AG08395 (cell line): ENCODE measurements around the gene SLC6A9.

ENCODE experiments used
- DNase-seq: peaks from one replicate; pipeline ENCODE4 v3.0.0; 2012; ENCODE audit warnings: mixed read lengths, low spot score

The SLC6A9 gene

DNA sequence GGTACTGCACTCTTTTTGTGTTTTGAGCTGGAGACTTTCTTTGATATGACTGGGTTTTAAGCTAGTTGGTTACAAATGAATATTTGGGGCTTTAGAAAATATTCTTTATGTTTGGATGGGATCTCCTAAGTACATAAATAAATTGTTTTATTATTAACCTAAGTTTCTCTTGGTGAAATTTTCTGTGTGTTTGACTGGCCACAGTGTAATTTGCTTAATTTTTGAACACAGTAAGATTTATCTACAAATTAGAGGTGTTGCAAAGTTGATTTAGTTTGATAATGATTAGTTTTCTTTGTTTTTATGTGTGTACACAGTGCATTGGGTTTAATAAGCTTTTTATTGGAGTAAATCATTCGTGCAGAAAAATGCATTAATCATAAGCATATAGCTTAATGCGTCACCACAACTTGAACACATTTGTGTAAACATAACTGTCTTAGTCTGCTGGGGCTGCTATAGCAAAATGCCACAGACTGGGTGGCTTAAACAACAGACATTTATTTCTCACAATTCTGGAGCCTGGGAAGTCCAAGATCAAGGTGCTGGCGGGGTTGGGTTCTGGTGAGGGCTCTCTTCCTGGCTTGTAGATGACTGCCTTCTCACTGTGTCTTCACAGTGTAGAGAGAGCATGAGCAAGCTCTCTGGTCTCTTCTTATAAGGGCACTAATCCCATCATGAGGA, 17.4 kb upstream of the SLC6A9 start:
- DNase-seq: no peak

DNA sequence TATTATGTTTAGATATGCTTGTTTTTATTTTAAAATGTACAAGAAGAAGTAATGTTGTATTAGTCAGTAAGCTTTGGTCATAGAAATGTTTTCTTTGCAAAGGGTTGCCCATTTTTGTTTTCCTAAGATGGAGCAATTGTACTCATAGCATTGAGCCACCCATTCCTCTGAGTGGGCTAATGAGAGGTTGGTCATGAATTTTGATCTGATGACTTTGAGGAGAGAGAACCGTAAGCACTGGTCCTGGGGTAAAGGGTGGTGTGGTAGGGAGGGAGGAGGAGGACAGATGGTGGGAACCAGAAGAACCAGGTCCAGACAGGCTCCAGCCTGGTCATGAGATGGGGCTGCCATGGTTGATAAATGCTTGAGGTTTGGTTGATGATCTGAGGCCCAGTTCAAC, 15.9 kb upstream of the SLC6A9 start:
- no peak for DNase-seq

DNA sequence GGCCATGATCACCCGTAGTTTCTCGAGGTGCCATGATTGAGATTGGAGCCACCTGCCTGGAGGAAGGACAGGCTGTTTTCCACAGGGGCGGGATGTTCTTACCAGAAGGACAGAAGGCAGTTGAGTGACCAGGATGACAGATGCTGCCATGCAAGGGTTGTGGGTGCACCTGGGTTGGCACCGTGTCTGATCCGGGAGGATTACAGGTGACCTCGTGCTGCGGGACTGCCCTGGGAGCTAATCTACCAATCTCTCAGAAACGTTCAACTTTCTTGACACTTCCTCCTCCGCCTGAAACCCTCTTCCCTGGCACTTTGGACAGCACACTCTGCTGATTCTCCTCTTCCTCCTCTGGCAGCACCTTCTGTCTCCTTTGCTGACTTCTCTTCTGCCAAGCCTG, 13.8 kb upstream of the SLC6A9 start:
- DNase-seq: no peak

DNA sequence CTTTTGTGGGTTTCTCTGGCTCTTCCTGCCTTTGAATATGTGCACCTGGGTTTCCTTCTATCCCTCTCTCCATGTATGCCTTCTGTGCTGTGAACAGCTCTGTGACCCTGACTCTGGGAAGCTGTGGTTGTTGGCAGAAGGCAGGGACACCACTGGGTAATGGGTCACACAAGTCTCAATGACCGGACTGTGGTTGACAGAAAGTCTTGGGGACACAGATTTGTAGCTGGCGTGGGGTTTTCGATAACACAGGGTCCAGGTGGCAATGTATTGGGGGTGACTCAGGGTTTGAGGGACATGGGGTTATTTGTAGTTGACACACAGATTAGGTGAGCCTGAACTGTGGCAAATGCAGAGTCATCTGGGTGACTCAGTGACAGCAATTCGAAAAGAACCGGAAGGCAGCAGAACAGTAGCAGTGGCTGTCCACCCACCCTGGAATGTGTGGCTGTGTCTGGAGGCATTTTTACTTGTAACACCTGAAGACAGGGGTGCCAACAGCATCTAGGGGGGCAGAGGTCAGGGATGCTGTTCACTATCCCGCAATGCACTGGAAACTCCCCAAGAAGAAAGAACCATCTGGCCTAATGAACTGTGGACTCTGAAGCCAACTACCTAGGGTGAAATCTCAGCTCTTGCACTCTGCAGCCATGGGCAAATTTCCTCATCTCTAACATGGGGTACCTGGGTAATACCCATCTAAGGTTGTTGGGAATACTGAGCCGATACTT, 13.0 kb upstream of the SLC6A9 start:
- DNase-seq: peak; percentile 38

DNA sequence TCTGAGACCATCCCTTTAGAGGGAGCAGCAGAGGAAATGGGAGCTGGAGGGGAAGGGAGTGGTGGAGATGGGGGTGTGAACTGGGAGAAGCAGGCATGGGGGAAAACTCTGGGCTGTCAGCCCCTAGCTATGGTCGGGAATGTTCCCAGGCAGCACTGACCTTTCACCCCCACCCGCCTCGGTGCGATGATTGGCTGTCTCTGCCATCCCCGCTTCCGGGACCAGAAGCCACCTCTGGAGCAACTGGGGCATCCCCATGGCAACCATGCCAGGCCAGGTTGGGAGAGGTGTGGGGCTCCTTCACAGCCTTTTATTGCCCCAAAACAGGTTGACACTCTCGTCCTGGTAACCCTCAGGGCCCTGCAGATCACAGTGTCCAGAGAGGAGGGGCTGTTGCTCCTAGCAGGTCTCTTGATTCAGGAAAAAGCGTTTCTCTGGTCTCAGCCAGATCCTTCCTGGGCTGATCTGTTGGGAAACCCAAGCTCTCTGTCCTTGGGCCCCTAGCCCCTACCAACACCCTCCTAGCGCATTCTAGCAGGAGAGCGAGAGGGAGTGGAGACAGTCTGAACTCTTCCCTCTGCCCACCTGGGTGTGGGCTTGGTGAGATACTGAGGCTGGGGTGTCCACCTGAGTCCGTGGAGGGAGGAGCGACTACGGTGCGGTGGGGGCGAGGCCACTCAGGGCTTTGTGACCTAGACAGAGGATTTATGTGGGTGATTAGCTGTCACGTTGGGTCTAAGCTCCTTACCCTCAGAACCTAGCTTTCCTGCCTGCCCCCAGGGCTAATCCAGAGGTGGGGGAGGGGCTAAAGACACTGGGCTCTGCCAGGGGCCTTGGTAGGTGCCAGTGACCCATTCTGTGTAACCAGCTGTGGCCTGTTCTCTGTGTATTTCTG, 12.2 kb upstream of the SLC6A9 start:
- DNase-seq: no peak

DNA sequence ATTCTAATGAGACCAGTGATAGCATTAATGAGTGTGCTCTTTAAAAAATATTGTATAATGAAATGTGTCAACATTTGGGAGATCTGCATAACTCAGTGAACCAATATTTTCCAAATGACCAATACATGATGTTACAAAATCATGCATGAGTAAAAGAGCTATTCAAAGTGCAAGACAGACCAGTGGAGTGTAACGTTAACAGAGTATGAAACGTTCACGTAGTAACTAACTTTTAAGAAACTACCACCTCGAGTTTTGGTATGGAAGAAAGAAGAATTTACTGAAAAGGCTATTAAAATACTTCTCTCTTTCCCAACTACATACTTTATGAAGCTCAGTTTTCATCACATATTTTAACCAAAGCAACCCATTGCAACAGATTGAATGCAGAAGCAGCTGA, 9.6 kb upstream of the SLC6A9 start:
- no peak for DNase-seq

DNA sequence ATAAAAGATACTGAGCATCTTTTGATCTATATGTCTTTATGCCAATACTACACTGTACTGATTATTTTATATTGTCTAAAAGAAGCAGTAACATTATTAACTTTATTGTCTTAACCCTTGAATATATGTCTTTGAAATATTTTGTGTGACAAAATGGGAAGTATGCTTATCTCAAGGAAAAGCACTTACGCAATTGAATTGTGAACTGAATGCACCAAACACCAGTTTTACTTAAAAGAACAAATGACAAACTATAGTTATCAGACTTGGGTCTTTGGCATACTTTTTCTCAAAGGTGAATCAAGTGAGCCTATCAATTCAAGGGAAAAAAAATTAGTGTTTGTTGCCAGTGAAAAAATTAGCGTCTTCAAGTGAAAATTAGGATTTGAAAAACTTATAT, 9.2 kb upstream of the SLC6A9 start:
- DNase-seq: no peak

DNA sequence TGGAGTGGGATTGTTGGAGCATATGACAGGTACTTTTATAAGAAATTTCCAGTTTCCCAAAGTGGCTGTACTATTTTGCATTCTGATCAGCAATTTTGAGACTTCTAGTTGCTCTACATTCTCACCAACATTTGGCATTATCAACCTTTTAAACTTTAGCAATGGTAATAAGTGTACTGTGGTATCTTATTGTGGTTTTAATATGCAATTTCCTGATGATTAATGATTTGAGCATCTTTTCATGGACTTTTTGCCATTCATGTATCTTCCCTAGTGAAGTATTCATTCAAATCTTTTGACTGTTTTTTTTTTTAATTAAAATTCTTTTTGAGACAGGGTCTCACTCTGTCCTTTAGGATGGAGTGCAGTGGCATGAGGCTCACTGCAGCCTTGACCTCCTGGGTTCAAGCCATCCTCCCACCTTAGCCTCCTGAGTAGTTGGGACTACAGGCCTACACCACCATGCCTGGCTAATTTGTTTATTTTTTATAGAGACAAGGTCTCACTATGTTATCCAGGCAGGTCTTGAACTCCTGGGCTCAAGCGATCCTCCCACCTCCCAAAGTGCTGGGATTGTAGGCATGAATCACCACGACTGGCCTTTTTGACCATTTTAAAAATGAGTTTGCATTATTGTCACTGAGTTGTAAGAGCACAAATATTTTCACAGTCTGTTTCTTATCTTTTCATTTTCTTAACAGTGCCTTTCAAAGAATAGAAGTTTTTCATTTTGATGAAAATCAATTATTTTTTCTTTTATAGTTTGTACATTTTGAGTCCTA, 7.8 kb upstream of the SLC6A9 start:
- DNase-seq: no peak

DNA sequence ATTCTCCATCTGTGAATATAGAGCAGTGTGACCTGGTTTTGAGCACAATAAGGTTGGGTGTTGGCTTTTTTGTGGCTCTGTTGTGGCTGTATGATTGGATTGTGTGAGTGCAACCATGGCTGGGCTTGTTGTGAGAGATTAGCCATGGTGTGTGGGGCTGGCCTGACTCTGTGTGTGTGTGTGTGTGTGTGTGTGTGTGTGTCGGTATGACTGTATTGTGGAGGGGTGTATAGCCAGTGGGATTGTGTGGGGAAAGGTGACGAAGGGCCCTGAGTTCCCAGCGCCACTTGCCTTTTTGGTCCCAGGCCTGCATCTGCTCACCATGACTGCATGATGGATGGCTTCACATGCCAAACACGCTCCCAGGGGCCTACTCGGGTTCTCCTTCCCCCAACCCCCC, 5.9 kb upstream of the SLC6A9 start:
- DNase-seq: no peak

DNA sequence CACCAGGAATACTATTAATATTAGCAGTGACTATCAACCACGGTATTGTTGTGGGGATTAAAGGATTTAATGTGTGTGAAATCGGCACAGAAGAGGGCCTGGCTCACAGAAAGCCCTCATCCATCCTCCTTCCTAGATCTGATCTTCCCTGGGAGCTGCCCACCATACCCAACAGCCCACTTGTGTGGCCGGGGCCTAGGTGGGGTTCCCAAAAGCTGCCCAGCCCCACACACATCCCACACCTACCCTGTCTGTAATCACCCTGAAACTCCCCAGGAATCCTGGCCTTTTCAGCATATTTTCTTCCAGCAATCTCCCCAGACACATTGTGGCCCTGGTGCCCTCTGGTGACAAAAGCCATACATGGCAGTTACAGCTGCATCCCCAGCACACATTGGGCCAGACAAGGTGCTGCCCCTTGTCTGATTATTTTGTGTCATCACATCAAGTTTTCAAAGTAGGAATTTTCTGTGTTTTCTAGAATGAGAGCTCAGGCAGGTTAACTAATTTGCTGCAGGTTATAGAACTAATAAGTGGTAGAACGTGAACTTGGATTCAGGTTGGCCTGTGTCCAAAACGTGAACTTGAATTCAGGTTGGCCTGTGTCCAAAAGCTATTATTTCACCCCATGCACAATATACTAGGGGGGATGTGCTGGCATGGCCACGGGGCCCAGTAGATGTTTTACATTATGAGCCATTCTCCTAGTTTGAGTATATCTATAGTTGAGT, 5.3 kb upstream of the SLC6A9 start:
- peak; percentile 74 for DNase-seq

DNA sequence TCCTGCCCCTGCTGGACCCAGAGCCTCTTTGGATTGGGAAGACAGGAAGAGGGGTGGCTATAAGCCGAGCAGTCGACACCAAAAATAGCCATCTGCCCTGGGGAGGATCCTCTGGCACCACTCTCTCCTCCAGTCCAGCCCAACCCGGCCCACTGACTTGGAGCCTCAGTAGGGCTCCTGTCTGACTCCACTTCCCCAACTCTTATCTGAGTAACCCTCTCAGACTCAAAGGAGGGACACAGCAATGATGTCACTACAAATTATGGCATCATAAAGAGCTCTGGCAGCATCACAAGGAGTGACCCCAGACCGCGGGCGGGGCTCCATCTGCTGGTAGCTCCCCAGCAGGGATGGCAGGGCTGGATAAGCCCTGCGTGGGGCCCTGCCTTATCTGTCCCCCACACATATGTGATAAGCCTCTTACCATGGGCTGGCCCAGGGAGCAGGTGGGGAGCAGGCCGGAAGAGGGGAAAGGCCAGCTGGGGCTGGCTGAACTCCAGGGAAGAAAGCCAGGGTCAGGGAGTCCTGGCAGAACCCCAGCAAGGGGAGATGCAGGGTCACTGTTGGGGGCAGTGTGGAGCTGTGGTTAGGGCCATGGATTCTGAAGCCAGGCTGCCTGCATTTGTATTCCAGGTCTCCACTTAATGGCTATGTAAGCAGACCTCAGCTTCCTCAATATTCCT, 4.6 kb upstream of the SLC6A9 start:
- no peak for DNase-seq

DNA sequence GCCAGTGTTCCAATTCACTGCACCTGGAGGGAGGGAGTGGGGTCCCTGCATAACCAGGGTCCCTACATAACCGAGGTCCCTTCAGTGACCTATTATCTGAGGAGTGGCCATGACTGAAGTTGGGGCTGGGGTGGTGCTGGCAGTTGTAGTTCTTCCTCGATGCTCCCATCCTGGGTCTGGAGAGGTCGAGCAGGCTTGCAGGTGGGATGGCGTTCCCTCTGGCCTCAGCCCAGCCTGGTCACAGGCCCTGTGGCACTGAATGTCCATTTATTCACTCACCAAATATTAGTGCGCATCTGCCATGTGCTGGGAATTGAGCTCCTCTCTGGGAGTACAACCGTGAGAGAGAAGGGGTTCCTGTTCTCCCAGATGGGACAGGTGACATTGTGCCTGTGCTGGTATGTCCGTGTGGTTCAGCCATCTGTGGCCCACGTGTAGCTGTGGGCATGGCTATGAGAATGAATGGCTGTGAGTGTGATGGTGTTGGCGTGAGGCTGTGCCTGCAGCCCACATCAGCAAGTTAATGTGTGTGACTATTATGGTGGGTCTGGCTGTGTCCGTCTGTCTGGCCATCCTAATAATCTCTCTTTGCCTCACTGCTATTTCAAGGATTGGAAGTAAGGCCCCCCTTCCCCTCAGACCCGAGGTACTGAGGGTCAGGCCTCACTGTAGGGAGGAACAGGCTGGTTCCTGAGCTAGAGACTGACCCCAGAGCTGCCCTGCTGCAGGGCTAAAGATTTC, 3.9 kb upstream of the SLC6A9 start:
- DNase-seq: no peak

DNA sequence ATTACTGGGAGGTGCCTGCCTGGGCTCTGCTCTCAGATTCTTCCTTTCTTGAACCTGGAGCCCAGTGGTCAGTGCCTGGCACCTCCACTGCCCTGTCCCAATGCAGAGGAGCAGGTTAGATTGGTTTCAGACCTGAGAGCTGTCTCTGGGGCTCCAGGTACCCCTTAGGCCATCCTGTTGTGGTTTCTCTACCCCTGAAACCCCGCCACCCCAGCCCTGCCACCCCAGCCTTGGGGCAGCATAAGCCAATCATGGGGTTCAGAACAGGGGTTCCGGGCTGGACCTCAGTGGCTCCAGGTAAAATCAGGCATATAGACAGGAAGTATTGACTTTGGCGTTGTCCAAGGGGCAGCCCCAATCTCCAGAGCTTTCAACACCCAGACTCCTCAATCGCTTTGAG, 3.2 kb upstream of the SLC6A9 start:
- no peak for DNase-seq

DNA sequence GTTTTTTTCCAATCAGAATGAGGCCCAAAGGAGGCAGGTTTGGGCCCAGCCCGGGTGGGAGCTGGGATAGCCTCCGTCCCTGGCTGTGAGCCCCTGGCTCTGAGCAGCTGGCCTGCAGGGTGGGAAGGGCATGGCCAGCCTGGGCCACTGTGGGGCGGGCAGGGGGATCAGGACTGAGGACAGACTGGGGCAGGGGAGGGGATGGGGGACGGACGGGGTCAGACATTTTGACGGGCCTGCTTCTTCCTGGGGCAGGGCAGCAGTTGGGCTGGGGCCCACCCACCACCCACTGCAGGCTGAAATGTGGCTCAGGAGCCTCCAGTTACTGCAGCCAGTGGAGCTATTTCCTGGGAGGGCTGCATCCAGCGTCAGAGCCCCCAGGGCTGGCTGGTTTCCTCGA, 2.5 kb upstream of the SLC6A9 start:
- DNase-seq: no peak

DNA sequence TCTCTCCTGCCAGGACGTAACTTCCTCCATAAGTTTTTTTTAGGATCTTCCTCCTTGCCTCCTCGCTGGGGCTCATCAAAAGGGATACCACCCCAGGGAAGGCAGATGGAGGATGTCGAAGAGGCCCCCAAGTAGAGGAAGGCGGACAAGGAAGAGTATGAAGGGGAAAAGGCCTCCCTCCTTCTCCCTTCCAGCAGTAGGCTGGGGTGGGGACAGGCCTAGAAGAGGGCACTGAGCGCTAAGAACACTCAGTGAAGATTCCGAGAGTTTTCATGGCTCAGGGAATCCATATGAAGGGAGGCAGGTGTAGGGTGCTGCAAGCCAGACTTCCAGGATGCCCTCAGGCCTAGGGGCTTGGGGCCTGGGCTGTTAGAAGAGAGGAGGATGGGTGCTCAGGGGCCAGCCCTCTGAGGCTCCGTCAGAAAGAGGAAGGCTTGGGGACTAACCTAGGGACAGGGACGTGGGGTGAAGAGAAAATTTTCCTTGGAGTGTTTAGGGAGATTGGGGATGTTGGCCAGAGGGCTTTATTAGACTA, 1.8 kb upstream of the SLC6A9 start:
- DNase-seq: no peak

DNA sequence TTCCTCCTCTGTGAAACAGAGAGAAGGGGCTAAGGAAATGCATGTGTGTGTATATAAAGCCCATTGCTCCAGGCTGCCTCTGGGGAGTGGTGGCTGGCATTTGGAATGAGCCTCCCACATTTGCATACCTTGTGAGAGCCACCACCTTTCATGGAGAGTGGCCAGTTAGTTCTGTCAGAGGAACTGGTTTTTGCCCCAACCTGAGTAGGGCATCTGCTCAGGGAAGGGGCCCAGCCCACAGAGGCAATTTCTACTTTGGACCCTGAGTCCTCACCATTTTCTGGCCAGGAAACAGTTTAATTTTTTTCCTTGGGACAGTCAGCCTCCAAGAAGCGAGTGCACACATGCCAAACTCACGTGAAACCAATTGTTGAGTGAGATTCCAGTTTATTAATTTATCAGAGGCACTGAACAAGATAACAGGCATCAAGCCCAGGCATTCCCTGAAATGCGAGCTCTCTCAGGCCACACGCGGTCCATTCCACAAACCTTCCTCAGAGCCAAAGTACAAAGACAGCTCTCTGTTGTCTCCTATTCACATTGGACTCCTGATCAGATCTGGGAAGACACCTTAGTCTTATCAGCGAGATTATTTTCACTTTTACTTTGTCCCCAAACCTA, 1.0 kb upstream of the SLC6A9 start:
- DNase-seq: no peak

DNA sequence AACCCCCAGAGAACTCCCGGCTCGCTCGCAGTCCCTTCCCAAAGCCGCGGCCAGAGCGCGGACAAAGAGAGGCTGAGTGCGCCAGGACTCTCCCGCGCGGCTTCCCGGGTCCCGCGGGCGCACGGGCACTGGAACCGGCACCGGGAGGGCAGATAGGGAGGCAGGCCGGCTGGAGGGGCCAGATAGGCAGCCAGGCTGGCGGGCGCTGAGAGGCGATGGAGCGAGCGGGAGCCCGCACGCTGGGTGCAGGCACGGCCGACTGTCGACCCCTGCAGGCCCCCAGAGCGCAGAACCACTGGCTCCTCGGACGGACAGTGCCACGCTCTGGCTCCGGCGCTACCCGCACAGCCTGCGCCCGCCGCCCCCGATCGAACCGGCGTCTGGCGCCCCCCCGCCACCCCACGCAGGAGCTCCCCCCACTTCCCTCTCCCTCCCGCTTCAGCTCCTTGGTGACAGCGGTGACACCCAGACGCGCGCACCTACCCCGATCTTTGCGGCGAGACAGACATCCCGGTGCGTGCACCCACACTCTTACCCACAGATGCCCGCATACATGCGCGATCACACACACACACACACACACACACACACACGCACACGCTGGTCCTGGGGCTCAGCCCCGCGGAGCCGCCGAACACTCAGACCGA, 534 bp downstream of the SLC6A9 start:
- peak; percentile 29 for DNase-seq

DNA sequence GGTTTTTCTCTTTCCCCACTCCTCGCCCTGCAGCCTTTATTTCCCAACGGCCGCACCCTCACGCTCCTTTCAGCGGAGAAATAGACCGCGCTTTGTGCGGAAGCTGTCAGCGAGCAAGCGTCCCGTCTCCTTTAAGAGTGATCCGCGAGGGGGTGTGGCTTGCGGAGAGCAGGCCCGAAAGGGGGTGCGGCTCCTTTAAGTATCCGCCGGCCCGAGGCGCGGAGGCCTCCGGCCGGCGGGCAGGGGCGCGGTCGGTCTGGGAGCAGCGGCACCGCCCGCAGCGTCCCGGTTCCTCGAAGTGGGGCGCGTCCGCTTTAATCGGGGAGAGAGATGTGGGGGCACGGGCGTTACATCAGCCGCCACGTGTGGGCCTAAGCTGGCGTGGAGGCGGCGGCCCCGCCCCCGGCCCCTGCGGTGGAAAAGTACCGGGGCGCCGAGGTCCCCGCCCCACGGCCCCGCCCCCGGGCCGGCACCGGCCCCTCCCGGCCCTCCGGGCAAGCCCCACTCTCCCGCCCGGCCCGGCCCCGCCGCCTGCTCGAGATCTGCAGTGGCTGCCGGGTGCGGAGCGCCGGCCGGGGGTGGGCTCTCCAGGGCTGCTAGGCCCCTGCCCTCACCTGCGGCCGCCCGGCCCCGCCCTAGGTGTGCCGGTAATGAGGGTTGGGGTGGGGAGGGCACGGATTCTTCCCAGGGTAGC, 1.2 kb downstream of the SLC6A9 start:
- peak; percentile 95 for DNase-seq
